HG03342 (cell line): Measurements from ENCODE around the gene GLP1R.
A peak's percentile ranks its signal among the peaks of the same experiment; 100 is the strongest.

Experiments used
- ATAC-seq: cut with Tn5 transposase; IDR thresholded peaks from one replicate; pipeline ENCODE4 v1.9.1; 2021; ENCODE audit warnings: mild to moderate bottlenecking, moderate library complexity; ENCODE audit not compliant: unreplicated experiment

The GLP1R gene

GRCh38 chr6:39048481-39049399, at the start of gene GLP1R:
TSS of gene GLP1R (plus strand) at chr6:39048781. CDS start at chr6:39048841, 60 bp downstream.
- no peak for ATAC-seq

DNA sequence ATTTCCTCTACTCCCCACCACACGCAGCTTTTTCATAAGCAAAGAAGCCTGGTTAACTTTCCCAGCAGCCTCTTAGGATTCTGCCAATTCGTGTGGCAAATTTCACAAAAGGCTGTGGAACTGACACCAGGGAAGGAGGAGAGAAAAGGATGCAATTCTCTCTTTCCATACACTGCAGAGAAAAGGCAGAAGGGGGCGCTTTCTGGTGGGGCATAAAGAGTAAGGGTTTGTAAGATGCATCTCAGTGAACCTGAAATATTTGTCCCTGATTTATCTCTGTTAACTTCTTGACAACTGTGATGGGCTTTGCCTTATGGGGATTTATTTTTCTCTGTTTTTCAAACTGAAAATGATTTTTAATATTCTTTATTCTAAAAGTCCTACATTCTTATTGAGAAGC, 45.5 kb upstream of the GLP1R start:
- ATAC-seq = no peak

DNA sequence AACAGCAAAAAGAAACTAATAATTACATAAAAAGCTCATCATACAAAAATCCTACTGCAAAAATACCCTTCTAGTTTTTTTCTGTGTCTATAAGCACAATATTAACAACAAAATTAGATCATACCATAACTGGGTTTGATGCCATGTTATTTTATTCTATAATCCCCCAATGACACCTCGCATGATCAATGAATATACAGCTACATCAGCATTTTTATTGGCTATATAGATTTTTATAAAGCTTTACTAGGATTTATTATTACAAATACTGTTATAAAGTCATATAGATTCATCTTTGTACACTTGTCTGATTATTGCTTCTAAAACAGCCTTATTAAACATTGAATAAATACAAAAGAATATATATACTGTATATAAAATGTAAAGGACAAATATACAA, 45.1 kb upstream of the GLP1R start:
- ATAC-seq = no peak

DNA sequence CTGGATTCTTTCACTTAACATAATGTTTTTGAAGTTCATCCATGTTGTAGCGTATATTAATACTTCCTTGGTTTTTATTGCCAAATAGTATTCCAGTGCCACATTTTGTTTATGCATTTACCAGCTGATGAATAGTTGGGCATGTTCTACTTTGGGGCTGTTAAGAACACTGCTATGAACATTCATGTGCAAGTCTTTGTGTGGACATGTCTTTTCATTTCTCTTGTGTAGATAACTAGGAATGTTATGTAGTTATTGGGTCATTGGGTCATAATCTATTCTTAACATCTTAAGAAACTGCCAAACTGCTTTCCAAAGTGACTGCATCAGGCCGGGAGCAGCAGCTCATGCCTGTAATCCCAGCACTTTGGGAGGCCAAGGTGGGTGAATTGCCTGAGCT, 43.8 kb upstream of the GLP1R start:
- ATAC-seq = no peak

DNA sequence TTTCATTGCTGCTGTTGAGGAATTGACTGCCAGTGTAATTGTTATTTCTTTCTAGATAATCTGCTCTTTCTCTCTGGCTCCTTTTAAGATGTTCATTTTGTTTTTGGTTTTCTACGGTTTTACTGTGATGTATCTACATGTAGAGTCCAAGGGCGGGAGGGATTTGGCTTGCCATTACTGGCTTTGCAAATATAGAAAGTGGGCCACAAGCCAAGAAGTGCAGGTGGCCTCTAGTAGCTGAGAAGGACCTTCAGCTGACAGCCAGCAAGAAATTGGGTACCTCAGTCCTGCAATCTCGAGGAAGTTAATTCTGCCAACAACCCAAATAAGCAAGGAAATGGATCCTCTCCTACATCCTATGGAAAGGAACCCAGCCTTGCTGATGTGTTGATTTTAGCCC, 42.8 kb upstream of the GLP1R start:
- no peak for ATAC-seq

GRCh38 chr6:39007575-39007974, 41.0 kb upstream of the GLP1R start:
- ATAC-seq = no peak

DNA sequence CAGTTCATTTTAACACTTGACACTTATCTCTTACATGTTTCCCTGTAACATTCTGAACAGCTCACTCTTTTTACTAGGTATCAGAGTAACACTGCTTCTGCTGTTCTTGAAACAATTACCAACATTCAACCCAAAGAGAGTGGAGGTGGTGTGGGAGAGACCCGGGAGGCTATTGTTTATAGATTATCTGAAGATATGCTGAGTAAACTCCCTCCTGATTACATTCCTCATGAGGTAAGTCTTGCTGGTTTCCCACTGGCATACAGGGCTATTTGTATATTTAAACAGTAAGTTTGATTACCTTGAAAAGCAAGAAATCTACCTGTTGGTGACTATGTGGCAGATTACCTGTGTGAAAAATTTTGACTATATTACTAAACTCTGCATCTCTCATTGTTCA, 39.8 kb upstream of the GLP1R start:
- ATAC-seq = no peak

DNA sequence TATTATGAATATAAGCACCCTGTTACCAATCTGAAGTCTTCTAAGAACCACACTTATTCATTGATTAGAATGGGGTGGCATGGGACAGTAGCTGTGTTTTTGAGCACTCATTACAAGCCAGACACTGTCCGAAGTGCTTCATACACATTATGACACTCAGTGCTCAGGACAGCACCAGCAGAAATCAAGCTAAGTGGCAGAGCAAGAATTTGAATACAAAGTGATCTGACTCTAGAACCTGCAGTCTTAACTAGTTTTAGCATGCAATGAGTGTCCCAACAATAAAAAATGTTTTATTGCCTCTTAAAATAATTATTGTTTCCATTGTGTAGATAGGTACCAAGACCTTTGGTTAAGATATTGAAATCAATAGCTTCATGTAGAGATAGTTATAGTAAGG, 39.1 kb upstream of the GLP1R start:
- ATAC-seq = no peak

GRCh38 chr6:39016839-39017546, 31.6 kb upstream of the GLP1R start:
- no peak for ATAC-seq

GRCh38 chr6:39017547-39017880, 31.1 kb upstream of the GLP1R start:
- no peak for ATAC-seq

- ATAC-seq = no peak
Measured at GRCh38 chr6:39018103-39018502, 30.5 kb upstream of the GLP1R start.

DNA sequence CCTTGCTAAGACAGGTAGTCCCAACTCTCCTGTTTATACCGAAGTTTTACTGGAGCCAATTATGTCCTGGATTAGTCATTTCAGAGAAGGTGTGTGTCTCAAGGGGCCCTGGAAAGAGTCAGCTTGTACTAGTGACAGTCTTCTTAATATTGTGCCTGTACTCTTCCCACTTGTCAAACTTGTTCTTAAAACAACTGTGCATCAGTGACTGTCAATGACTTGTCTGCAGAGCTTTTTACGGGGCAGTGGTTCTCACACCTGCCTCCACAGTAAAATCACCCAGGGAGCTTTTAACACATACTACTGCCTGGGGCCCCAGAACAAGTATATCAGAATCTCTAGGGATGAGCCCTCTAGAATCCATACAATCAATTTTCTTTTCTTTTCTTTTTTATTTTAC, 28.4 kb upstream of the GLP1R start:
- no peak for ATAC-seq

DNA sequence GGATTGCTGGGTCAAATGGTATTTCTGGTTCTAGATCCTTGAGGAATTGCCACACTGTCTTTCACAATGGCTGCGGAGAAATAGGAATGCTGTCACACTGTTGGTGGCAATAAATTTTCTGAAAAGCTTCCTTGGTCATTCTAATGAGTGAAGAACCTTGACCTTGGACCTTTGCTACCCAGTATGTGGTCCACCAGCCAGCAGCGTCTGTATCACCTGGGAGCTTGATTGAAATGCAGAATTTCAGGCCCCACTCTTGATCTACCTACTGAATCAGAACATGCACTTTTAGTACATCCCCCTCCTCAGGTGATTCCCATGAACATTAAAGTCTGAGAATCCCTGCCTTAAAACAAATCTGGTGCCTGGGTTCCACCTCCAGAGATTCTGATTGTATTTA, 27.5 kb upstream of the GLP1R start:
- no peak for ATAC-seq

- no peak for ATAC-seq
Measured at GRCh38 chr6:39021779-39022178, 26.8 kb upstream of the GLP1R start.

GRCh38 chr6:39026175-39026574, 22.4 kb upstream of the GLP1R start:
- no peak for ATAC-seq

DNA sequence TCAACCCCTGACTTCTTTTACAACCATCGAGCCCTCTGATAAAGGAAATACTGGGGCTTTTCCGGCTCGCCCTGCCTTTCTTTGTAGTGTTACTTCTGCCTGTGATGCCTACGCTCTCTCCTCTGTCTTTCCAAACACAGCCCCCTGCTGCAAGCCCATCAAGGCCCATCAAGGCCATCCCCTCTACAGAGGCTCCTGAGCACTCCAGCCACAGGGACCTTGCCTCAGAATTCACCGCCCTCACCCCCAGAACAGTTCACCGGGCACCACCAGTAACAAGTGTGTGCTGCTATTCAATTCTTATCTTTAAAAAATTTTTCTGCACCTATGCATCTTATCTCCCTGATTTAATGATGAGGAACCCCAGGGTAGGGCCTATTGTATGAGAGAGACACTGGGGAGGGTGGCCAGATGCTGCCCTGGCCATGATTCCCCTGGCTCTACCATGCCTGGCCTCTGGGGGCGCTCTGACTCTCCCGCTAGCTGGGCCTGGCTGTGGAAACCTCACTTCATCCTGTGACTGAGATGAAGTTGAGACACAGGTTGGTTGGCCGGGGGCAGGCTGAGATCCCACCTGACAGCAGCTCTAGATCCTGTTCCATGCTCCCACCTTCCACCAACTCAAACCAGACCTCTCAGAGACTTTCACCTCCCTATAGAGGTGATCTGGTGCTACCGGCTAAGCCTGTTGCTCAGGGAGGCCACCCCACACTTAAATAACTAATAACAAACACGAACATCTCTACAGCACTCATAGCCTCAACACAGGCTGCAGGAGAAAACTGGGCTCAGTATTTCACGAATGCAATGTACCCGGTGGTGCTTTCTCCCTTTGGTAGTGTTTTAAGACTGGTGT, 19.2 kb upstream of the GLP1R start:
- peak; percentile 56 for ATAC-seq

DNA sequence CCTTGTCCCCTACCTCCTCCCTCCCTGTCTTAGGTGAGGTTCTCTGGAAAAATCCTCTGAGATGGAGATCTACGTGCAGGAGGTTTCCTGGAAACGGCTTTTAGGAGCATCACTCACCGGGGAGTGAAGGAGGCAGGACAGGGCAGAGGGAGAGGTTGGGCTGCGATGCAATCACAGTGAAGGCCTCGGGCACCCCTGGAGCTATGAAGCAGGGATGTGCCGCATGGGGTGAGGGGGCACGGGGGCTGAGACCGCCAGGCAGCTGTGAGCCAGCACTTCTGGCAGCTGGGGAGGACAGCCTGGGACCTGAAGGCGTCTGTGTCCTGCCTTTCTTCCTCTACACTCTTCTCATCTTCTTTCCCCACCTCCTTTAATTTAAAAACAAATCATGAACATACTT, 12.9 kb upstream of the GLP1R start:
- no peak for ATAC-seq

DNA sequence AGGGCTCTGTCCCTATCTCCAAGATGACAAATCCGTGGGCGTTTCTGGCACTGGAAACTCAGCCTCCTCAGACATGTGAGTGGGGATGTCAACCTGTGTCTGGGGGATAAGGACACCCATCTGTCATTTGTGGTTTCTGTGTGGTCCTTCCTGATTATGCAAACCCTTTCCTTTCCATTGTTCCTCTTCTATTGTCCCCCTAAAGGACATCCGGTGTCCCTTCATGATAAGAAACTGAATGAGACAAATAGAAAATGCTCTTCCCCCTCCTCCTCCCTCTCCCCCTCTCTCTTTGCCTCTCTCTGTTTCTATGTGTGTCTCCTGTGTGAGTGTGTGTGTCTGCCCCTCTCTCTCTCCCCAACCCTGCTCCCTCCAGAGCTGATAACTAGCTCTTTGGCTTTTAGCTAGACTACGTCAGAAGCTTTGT, 11.5 kb upstream of the GLP1R start:
- ATAC-seq = no peak

DNA sequence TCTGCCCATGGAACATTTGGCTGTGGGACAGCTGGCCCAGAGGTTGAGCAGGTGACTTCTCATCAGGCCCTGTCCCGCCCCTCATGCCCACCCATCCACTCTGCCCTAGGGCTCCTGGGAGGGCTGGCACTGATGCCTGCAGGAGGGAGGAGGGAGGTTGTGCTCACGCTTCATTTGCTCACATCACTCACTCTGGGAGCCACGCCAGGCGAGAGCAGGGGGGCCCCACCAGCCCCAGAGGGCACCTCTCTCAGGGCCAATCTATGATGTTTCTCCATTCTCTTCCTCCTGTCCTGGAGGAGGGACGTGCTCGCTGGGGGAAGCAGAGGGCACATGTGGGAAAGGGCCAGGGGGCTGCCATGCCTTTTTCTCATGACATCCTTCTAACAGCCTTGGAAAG, 10.9 kb upstream of the GLP1R start:
- ATAC-seq = no peak

- ATAC-seq = no peak
Measured at GRCh38 chr6:39040080-39040673, 8.4 kb upstream of the GLP1R start.

GRCh38 chr6:39041072-39041471, 7.5 kb upstream of the GLP1R start:
- ATAC-seq = no peak
